ENCODE results near the gene ETV2. TPM values are rescaled to one million over a fixed set of nuclear protein-coding genes. Genes with fewer than 3 reads are reported as not detected.
"Not testable (repeated sequence)": the region's sequence is repeated elsewhere in the genome, so short reads cannot be mapped to it uniquely, and the experiment has no call there.

Gene ETV2
- total RNA-seq, 1 experiment from 2014 or later = 2.8 TPM

- no peak for DNase-seq (ENCODE audit: low spot score)
Measured at GRCh38 chr19:35628264-35628564, 13.3 kb upstream of the ETV2 start.

GRCh38 chr19:35628565-35629331 is 12.8 kb upstream of the ETV2 start, which contains the start of gene RBM42:
TSS of gene RBM42 (plus strand) at chr19:35629036. CDS start at chr19:35629154, 118 bp downstream.
- DNase-seq (ENCODE audit: low spot score) = peak; percentile 100

GRCh38 chr19:35629332-35629633 is 12.3 kb upstream of the ETV2 start:
- no peak for DNase-seq (ENCODE audit: low spot score)

- no peak for DNase-seq (ENCODE audit: low spot score)
Measured at GRCh38 chr19:35633727-35634440, 7.7 kb upstream of the ETV2 start.

- no peak for DNase-seq (ENCODE audit: low spot score)
Measured at GRCh38 chr19:35636651-35637050, 4.9 kb upstream of the ETV2 start.

- DNase-seq (ENCODE audit: low spot score) = no peak
Measured at GRCh38 chr19:35637165-35637564, 4.4 kb upstream of the ETV2 start.

- DNase-seq (ENCODE audit: low spot score) = no peak
Measured at GRCh38 chr19:35639321-35639639, 2.3 kb upstream of the ETV2 start.

GRCh38 chr19:35639863-35640262 is 1.7 kb upstream of the ETV2 start:
- no peak for DNase-seq (ENCODE audit: low spot score)

- DNase-seq (ENCODE audit: low spot score) = no peak
Measured at GRCh38 chr19:35642312-35642711, 767 bp downstream of the ETV2 start.

GRCh38 chr19:35642798-35643254 is 1.3 kb downstream of the ETV2 start:
- DNase-seq (ENCODE audit: low spot score) = no peak

- peak; percentile 88 for DNase-seq (ENCODE audit: low spot score)
Measured at GRCh38 chr19:35643255-35644205, 2.0 kb downstream of the ETV2 start.

- peak; percentile 37 for DNase-seq (ENCODE audit: low spot score)
Measured at GRCh38 chr19:35644206-35644986, 2.9 kb downstream of the ETV2 start.

GRCh38 chr19:35644987-35645679 is 3.6 kb downstream of the ETV2 start:
- no peak for DNase-seq (ENCODE audit: low spot score)

- no peak for DNase-seq (ENCODE audit: low spot score)
Measured at GRCh38 chr19:35645680-35646511, 4.4 kb downstream of the ETV2 start.

GRCh38 chr19:35648017-35648961 is 6.7 kb downstream of the ETV2 start, which contains the start of gene COX6B1:
TSS of gene COX6B1 (plus strand) at chr19:35648323. CDS start at chr19:35651244, 2,921 bp downstream.
- peak; percentile 100 for DNase-seq (ENCODE audit: low spot score)

GRCh38 chr19:35650581-35650980 is 9.0 kb downstream of the ETV2 start:
- DNase-seq (ENCODE audit: low spot score) = no peak

- not testable (repeated sequence) for DNase-seq (ENCODE audit: low spot score)
Measured at GRCh38 chr19:35654828-35655227, 13.3 kb downstream of the ETV2 start.

GRCh38 chr19:35655600-35655999 is 14.1 kb downstream of the ETV2 start:
- no peak for DNase-seq (ENCODE audit: low spot score)

GRCh38 chr19:35656700-35657099 is 15.2 kb downstream of the ETV2 start:
- DNase-seq (ENCODE audit: low spot score) = no peak
